Measurements from ENCODE around the gene OR52K1. TPM values are rescaled to one million over a fixed set of nuclear protein-coding genes. Genes with fewer than 3 reads are reported as not detected.

Gene OR52K1
- polyA plus RNA-seq, 1 of the 3 experiments (the other 2 are of a cell fraction) = not detected

DNA sequence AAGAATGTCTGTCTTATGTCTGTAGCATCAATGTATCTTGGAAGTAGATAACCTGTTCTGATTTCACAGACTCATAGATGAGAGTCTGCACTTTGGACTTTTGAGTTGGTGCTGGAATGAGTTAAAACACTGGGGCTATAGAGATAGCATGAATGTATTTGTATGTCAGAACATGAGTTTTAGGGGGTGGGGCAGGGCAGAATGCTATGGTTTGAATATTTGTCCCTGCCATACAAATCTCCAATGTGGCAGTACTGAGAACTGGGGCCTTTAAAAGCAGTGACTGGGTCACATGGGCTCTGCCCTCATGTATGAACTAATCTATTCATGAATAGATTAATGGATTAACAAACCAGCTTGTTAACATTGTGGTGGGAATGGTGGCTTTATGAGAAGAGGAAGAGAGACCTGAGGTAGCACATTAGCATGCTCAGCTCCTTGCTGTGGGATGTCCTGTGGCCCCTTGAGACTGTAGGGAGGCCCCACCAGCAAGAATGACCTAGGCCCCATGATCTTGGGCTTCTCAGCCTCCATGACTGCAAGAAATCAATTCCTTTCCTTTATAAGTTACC, 15.5 kb upstream of the OR52K1 start:
- no peak for DNase-seq
- TF ChIP-seq RCOR1 (IDR thresholded peaks at IDR 0.05; ENCODE audit: low read length) = no peak
- TF ChIP-seq RAD21 (IDR thresholded peaks at IDR 0.05; ENCODE audit: low read length) = no peak
- TF ChIP-seq FOSL2 (IDR thresholded peaks at IDR 0.05; ENCODE audit: borderline replicate concordance, low read depth) = no peak
- no peak for TF ChIP-seq FOXM1 (IDR thresholded peaks at IDR 0.05; ENCODE audit: low read depth)
- POLR2A ChIA-PET = no interaction called here
- Histone ChIP-seq H3K4me3 (ENCODE audit: low read depth in 2 of 2, low read length in 1 of 2) (no peak overlapping the region), H2AFZ (ENCODE audit: low read depth) (no peak overlapping the region), H3K9ac (no peak overlapping the region), H3K36me3 (replicated peaks in 1 of 2; ENCODE audit: control insufficient read depth in 1 of 2, insufficient read depth in 2 of 2, low read length in 1 of 2) (no peaks in the 10 kb centered on the region), H3K4me2 (no peak overlapping the region), H3F3A (replicated peaks; ENCODE audit: insufficient read depth) (no peaks in the 10 kb centered on the region), H3K27me3 (ENCODE audit: insufficient read depth) (no peaks in the 10 kb centered on the region), H3K9me3 (no peaks in the 10 kb centered on the region), H3K4me1 (ENCODE audit: control insufficient read depth in 1 of 2, insufficient read depth in 2 of 2, low read depth in 1 of 2, low read length in 1 of 2) (no peaks in the 10 kb centered on the region), H3K27ac (ENCODE audit: low read depth in 2 of 2, low read length in 1 of 2) (no peak overlapping the region), H4K20me1 (ENCODE audit: insufficient read depth) (no peaks in the 10 kb centered on the region), H3K79me2 (ENCODE audit: insufficient read depth) (no peaks in the 10 kb centered on the region), H3K9me2 (no peaks in the 10 kb centered on the region)
- CTCF ChIA-PET = interaction anchor here (1.2 kb wide), 1 partner anchor 279 kb away, joined by 3 read pairs; no protein-coding TSS in a partner anchor

DNA sequence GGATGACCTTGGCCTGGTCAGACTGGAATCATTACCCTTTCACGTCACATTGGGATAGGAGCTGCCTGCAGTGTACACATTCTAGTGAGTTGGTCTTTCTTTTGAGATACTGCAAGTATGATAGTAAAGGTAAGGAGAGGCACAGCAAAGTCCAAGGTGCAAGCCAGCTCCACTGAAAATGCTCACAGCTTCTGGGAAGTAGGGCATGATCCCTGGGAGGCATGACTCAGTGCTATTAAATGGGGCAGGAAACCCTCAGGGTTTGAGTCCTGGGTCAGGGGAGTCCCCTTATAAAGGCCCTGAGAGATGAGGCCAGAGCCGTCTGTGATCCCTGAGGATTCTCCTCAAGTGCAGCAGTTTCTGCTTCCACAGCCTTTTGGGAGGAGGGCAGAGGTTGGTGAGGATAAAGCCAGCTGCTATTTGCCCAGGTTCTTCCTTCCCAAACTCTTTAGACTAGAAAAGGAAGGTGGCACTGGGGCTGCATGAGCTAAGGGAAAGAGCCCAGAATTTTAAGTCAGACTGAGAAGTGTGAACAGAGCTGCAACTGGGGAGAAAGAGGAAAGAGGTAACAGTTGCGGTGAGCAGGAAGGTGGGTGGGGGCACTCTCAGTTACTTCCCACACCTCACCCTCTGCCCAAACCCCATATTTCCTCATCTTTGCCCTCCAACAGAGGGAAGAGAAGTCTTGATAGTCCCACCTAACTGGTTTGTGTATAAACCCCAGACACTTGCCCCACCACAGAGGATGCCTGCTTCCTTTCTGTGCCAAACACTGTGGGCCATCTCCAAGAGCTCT, 14.4 kb upstream of the OR52K1 start:
- Histone ChIP-seq H3K36me3 (replicated peaks in 1 of 2; ENCODE audit: control insufficient read depth in 1 of 2, insufficient read depth in 2 of 2, low read length in 1 of 2) (no peaks in the 10 kb centered on the region), H4K20me1 (ENCODE audit: insufficient read depth) (no peaks in the 10 kb centered on the region), H3K9me2 (no peaks in the 10 kb centered on the region), H3F3A (replicated peaks; ENCODE audit: insufficient read depth) (no peaks in the 10 kb centered on the region), H3K27ac (ENCODE audit: low read depth in 2 of 2, low read length in 1 of 2) (no peak overlapping the region), H3K9me3 (no peaks in the 10 kb centered on the region), H2AFZ (ENCODE audit: low read depth) (no peak overlapping the region), H3K4me2 (no peak overlapping the region), H3K4me3 (ENCODE audit: low read depth in 2 of 2, low read length in 1 of 2) (no peak overlapping the region), H3K79me2 (ENCODE audit: insufficient read depth) (no peaks in the 10 kb centered on the region), H3K27me3 (ENCODE audit: insufficient read depth) (no peaks in the 10 kb centered on the region), H3K4me1 (ENCODE audit: control insufficient read depth in 1 of 2, insufficient read depth in 2 of 2, low read depth in 1 of 2, low read length in 1 of 2) (no peaks in the 10 kb centered on the region), H3K9ac (no peak overlapping the region)
- TF ChIP-seq RCOR1 (IDR thresholded peaks at IDR 0.05; ENCODE audit: low read length) = no peak
- ChIA-PET POLR2A (no interaction called here), CTCF (interaction anchor here (1.2 kb wide), 1 partner anchor 281 kb away, joined by 3 read pairs; no protein-coding TSS in a partner anchor)
- 18% methylated on average over 3 of the region's 3 CpGs for WGBS (ENCODE audit: low lambda C conversion rate)
- DNase-seq = no peak

DNA sequence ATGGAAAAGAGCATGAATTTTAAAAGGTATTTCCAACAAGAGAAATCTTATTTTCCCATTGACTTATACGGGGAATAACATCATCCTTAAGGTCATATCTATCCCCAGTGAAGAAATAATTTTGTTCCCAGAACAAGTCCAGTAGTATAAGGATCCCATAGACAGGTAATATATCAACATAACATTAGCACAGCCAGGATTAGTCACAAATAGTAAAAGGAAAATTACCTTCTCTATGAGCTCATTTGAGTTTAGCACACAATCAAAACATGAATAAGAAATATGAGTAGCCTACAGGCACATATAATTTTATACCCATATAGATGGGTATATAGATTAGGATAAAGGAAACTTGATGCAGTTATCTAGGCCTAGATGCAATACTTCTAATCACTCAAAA, 2.8 kb upstream of the OR52K1 start:
- CTCF ChIA-PET = interaction anchor here (1.9 kb wide), 1 partner anchor 13 kb away, joined by 5 read pairs; no protein-coding TSS in a partner anchor

More for the DNA sequence above, 2.8 kb upstream of the OR52K1 start:
- WGBS (ENCODE audit: low lambda C conversion rate) = 3% methylated on average over 1 of the region's 1 CpG
- DNase-seq = no peak
- no peaks in the 10 kb centered on the region for H3K9me3 ChIP-seq
- no peak overlapping the region for H3K9ac ChIP-seq
- TF ChIP-seq RCOR1 (IDR thresholded peaks at IDR 0.05; ENCODE audit: low read length) (no peak), FOXM1 (IDR thresholded peaks at IDR 0.05; ENCODE audit: low read depth) (no peak)
- H3K4me3 ChIP-seq (ENCODE audit: low read depth in 2 of 2, low read length in 1 of 2) = no peak overlapping the region
- no peaks in the 10 kb centered on the region for H4K20me1 ChIP-seq (ENCODE audit: insufficient read depth)
- peaks cover 4% of the 10 kb centered on the region for H3F3A ChIP-seq (replicated peaks; ENCODE audit: insufficient read depth)
- no peaks in the 10 kb centered on the region for H3K4me1 ChIP-seq (ENCODE audit: control insufficient read depth in 1 of 2, insufficient read depth in 2 of 2, low read depth in 1 of 2, low read length in 1 of 2)
- H3K27me3 ChIP-seq (ENCODE audit: insufficient read depth) = peaks cover 7% of the 10 kb centered on the region; the same call in 1 of the 2 replicates
- no peak overlapping the region for H3K27ac ChIP-seq (ENCODE audit: low read depth in 2 of 2, low read length in 1 of 2)
- H3K9me2 ChIP-seq = no peaks in the 10 kb centered on the region
- POLR2A ChIA-PET = no interaction called here
- no peaks in the 10 kb centered on the region for H3K79me2 ChIP-seq (ENCODE audit: insufficient read depth)
- no peaks in the 10 kb centered on the region for H3K36me3 ChIP-seq (replicated peaks in 1 of 2; ENCODE audit: control insufficient read depth in 1 of 2, insufficient read depth in 2 of 2, low read length in 1 of 2)
- no peak overlapping the region for H3K4me2 ChIP-seq
- H2AFZ ChIP-seq (ENCODE audit: low read depth) = no peak overlapping the region
